DMS114 treated with DMSO at 0.1 percent for 48 hours (cell line): Measurements from ENCODE around the gene DENND4A.
"Not testable (repeated sequence)": the region's sequence is repeated elsewhere in the genome, so short reads cannot be mapped to it uniquely, and the experiment has no call there.

Experiments used
- DNase-seq: peaks from one replicate; lab custom pipeline; 2025; ENCODE audit not compliant: unreplicated experiment; lab: John Stamatoyannopoulos, UW

Gene DENND4A

DNA sequence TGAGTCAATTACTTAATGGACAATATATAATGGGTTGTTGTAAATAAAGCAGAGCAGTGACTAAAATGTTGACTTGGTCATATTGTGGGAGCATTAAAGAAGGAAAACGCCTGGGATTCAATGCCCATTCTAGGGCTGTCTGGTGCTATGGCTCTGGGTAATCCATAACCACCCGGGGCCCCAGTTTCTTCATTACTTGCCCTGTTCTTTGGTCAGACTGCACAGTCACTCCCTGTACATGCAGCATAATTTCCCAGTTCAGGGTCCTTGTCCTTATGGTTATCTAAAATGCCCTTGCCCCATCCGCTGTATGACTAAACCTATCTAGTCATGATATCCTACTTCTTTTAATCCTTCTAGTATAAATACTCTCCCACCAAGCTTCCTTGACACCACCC, 27.5 kb upstream of the DENND4A start:
- DNase-seq, result no peak

DNA sequence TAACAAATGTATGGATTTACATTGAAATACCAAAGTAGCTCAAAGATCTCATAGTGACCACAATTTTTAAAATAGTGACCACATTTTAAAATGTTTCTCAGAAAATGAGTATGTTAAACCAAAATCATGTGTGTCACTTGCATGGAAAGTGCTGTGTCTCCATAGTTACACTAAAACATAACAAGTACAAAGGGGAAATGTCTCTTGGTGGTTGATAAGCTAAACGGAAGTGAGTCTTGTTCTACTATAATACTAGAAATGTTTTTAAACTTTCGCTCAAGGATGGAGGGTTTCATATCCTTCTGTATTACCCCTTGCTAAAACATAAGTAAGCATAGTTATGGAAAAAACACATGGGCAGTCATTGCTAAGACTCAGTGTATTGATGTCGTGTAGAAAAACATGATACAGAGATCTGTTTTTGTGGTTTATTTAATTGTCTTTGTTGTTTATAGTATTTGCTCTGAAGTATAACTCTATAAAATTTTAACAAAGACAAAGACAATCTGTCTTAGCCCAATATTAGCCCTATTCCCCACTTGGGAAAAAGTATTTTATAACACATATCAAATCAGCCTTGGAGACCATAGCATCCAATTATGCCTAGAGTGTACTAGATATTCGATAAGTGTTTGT, 27.0 kb upstream of the DENND4A start:
- DNase-seq, result no peak

DNA sequence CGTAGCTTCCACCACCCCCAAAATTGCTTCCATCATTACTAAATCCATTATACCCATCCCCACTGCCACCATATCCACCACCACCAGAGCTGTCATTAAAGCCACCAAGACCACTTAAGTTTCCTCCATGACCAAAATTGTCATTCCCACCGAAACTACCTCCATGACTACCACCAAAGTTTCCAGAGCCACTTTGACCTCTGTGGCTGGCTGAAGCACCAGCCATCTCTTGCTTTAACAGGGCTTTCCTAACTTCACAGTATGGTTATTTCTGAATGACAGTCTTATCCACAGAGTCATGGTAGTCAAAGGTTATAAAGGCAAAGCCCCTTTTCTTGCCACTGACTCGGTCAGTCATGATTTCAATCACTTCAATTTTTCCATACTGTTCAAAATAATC, 24.3 kb upstream of the DENND4A start:
- DNase-seq, result no peak

DNA sequence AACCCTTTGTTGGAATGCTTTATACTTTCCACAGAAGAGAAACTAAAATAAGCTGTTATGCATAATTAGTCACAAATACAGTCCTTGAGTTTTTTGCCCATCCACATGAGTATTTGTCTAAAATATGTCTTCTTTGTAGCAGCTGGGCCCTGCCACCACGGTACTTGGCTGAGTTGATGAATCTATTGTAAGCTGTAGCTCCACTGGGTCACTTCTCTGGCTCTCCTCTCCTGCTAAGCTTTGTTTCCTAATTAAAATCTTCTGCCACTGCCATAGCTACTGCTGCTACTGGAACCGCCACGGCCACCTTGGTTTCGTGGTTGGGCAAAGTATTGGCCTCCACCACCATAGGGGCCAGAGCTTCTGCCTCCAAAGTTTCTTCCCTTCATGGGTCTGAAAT, 23.9 kb upstream of the DENND4A start:
- not testable (repeated sequence) for DNase-seq

DNA sequence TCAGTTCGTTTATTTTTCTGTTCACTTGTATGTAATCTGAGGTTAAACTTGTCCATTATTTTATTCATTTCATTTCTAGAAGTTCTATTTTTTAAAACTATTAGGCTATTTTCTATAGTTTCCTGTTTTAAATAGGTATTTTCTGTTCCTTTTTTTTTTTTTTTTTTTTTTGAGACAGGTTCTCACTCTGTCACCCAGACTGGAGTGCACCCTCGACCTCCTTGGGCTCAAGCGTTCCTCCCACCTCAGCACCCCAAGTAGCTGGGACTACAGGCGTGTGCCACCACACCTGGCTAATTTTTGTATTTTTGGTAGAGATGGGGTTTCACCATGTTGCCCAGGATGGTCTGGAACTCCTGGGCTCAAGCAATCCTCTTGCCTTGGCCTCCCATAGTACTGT, 22.2 kb upstream of the DENND4A start:
- DNase-seq, result not testable (repeated sequence)

DNA sequence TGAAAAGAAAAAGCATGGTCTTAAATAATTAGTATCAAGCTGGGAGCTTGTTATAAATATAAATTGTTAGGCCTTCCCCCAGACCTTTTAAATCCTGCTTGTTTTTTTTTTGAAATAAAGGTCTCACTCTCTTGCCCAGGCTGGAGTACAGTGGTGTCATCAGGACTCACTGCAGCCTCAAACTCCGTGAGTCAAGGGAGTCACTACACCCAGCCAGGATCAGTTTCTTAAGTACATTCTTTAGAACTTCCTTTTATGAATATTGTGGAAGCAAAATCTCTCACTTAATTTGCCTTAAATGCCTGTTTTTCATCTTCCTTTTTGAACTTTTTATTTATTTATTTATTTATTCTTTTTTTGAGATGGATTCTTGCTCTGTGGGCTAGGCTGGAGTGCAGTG, 20.8 kb upstream of the DENND4A start:
- DNase-seq, result no peak

DNA sequence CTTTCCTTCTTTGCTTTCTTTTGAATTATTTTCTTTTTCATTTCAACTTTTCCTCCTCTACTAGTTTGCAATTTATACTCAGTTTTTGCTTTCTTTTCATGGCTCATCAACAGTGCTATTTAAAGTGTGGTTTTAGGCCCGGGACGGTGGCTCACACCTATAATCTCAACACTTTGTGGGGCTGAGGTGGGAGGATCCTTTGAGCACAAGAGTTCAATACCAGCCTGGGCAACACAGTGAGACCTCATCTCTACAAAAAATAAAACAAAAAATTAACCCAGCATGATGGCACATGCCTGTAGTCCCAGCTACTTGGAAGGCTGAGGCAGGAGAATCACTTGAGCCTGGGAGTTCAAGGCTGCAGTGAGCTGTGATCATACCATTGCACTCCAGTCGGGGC, 20.4 kb upstream of the DENND4A start:
- no peak for DNase-seq

DNA sequence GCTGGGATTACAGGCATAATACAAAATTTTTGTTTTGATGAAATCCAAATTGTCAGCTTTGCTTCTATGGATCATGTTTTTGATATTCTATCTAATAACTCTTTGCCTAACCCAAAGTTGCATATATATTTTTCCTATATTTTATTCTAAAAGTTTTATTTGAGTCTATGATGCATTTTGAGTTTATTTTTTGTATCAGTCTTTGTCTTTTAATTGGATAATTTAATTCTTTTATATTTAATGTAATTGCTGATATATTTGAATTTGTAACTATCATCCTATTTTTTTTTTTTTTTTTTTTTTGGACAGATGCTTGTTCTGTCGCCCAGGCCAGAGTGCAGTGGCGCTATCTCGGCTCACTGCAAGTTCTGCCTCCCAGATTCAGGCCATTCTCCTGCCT, 19.7 kb upstream of the DENND4A start:
- no peak for DNase-seq

DNA sequence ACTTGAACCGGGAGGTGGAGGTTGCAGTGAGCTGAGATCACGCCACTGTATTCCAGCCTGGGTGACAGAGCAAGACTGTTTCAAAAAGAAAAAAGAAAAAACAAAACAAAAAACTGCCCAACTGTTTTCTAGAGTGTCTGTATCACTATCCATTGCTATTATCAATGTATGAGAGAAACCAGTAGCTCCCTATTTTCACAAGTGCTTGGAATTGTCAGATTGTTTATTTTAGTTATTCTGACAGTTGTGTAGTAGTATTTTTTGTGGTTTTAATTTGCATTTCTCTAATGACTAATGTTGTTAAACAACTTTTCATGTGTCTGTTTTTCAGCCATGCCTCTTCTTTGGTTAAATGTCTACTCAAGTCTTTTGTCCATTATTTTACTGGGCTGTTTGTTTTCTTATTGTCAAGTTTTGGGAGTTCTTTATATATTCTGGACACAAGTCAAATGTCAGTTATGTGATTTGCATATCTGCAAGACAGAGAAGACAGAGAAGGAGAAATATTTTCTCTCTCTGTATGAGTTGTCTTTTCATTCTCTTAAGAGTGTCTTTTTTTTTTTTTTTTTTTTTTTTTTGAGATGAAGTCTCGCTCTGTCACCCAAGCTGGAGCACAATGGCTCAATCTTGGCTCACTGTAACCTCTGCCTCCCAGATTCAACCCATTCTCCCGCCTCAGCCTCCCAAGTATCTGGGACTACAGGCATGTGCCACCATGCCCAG, 19.1 kb upstream of the DENND4A start:
- not testable (repeated sequence) for DNase-seq

DNA sequence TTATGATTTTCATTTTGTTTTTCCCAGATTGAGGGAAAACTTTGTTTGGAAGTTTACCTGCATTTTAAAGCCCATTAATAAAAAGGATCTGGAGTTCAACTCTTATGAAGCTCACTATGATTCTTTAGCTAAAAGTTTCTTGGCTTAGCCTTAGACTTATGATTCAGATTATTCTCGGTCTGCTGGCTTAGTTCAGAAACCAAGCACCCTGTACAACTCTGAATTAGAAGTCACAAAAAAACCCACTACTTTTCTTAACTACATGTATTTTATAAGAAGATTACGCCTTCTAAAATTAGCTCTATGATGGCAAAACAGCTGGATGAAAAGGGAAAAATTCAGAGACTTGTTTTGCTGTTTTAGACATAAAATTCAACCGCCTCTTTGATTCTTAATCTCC, 14.3 kb upstream of the DENND4A start:
- DNase-seq, result peak; percentile 62

DNA sequence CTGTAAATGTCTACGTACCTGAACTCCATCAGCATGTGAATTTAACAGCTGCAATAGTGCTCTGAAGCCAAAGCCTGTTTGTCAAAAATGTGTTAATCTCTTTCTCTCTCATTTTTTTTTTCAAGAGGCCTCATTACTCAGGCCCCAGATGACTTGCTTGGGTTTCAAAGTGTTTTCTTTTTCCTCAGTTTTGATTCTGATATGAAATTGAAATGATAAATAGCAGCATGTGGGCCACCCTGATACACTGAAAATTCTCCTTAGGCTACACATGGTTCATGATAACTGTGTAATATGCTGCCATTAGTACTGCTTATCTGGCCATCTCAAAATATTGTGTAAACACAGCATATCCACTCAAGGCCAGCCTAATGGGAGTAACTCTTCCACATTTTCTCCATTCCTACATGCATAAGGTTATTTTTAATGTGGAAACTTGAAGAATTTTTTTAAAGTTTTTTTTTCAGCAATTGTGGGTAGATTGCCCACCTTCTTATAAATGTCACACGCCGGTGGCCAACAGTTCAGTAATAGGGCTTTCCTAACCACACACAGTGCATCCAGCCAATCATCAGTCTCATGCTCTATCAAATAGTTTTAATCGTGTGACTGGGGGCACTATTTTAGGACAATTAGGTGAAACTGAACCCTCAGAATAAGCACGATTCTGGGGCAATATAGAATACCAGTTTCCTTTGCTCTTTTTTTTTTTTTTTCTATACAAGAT, 13.1 kb upstream of the DENND4A start:
- peak; percentile 61 for DNase-seq

DNA sequence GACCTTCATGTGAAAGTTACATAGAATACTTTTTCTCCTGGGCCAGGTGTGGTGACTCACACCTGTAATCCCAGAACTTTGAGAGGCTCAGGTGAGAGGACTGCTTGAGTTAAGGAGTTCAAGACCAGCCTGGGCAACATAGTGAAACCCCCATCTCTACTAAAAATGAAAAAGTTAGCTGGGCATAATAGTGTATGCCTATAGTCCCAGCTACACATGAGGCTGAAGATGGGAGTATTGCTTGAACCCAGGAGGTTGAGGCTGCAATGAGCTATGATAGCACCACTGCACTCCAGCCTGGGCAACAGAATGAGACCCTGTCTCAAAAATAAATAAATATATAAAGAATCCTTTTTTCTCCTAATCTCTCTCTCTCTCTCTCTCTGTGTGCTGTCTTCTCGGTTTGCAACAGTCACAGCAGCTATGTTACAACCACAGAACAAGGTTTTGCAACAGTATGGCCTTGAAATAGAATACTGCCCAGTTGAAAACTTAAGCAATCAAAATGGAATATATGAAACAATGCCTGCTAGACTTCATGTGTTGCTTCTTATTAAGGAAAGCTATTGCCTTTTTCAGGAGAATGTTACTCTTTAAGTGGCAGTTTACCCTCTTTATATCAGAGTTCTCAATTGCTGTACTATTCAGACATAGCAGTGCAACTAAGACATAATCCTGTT, 12.3 kb upstream of the DENND4A start:
- peak; percentile 53 for DNase-seq

DNA sequence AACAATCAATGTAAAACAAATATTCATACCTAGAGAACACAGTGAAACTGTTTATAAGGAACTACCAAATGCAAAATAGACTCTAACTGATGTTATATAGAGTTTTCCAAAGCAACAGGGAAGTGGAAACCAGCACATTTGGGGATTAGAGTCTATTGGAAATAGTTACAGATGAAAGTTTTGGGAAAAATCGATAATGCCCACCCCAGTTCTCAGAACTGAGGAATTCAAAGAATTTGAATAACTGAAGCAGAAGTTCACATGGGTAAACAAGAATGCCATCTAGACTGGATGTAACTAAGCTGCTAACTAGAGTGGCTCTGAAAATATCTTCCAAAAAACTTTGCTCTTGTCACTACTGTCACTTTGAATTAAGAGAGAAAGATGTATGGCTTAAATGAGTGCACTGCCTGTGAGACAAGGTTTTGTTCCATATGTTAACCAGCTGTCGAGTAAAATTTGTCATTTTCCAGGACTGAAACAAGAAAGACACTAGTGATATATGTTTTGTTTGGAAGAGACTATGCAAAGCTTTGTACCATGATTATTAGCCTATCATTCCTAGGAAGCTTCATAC, 9.2 kb upstream of the DENND4A start:
- peak; percentile 95 for DNase-seq

DNA sequence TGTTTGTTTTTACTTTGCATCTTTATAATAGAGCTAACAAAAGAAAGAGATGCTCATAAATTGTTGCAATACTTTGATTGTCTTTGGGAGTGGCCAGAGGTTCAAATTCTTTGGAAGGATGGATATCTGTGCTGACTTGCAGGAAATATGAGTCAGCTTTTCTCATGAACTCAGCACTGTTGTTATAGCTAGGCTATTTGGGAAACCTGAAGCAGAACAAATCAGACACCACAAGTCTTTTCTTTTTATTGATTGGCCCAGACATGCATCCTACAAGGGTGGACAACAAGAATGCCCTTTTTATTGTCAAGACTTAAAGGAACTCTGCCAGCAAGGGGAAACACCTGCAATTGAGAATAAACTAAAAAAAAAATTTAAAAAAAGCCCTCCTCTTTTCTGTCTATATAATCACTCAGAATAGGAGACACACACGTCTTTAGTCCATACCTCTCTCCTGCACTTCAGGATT, 4.6 kb upstream of the DENND4A start:
- DNase-seq, result peak; percentile 32

DNA sequence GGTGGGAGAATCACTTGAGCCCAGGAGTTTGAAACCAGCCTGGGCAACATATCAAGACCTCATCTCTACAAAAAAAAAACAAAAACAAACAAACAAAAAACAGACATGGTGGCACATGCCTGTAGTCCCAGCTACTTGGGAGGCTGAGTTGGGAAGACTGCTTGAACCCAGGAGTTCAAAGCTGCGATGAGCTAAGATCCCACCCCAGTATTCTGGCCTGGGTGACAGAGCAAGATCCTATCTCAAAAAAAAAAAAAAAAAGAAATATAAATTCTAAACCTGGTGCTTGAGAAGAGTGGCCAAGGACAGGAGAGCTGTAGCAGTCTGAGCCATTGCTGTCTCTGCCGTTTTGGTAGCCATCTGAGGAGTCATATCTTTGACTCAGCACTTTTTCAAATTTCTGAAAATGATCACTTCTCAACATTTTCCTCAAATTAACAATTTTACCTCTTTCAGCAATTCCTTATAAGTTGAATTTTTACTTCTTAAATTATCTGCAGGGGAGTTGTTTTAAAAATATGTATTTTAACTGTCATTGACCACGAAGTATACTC, 3.6 kb upstream of the DENND4A start:
- no peak for DNase-seq

DNA sequence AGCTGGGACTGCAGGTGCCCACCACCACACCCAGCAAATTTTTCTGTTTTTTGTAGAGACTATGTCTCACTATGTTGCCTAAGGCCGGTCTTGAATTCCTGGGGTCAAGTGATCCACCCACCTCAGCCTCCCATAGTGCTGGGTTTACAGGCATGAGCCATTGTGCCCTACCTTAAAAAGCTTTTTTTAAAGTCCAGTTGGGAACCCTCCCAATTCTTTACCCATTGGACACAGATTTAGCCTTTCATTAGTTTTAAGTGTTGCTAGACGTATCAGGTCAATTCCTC, 1.7 kb upstream of the DENND4A start:
- DNase-seq, result no peak

DNA sequence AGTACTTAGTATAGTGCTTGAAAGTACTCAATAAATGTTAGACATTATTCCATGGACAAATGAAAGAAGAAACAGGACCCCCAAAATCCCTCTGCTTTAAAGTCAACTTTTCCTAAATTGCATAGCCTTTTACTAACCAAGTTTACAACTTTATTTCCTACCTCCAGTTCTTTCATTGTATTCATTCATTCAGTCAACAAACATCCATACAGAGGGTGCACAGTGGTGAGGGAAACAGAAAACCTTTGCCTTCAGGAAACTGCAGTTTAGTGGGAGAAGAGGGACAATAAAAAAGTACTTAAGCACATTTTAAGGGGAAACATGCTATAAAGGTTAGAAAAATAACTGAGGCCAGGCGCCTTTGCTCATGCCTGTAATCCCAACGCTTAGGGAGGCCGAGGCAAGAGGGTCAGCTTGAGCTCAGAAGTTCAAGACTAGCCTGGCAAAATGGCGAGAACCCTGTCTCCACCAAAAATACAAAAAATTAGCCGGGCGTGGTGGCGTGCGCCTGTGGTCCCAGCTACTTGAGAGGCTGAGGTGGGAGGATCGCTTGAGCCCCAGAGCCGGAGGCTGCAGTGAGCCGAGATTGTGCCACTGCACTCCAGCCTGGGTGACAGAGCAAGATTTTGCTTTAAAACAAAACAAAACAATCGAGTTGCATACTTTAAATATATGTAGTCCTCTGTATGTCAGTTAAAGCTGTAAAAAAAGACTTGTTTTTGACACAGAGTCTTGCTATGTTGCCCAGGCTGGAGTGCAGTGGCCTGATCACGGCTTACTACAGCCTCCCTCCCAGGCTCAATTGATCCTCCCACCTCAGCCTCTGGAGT, 1.1 kb upstream of the DENND4A start:
- DNase-seq, result no peak

DNA sequence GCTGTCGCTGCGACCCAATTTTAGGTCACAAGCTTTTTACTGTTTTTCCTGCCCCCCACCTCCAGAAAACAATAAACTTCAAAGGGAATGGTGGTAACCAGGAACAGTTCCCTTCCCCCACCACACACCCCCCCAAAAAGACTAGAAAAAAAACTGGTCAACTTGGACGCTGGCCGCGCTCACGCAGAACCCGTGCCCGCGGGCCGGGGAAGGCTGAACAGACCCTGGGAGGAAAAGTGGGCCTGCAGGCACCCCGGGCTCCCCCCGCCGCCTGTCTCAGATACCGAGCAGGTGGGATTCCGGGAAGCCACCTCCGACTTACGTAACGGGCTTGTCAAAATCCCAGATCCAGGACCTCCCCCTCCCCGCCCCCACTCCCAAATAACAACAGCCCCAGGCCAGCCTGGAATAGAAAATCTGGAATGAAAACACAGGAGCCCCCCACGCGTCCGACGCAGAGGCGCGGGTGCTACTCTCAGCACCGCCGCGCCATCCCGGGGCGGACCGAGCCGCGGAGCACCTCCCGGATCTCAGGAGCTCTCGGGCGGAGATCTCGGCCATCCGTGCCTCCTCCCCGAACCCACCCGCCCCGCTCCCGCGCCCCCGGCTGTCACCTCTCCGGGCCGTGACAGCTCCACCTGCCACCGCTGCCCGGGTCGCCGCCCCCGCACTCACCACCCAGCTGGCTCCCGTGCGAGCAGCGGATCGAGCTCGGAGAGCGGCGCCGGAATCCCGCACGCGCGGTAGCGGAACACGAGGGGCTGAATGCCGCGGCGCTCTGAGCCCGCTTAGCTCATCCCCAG, 557 bp downstream of the DENND4A start:
- peak; percentile 64 for DNase-seq

DNA sequence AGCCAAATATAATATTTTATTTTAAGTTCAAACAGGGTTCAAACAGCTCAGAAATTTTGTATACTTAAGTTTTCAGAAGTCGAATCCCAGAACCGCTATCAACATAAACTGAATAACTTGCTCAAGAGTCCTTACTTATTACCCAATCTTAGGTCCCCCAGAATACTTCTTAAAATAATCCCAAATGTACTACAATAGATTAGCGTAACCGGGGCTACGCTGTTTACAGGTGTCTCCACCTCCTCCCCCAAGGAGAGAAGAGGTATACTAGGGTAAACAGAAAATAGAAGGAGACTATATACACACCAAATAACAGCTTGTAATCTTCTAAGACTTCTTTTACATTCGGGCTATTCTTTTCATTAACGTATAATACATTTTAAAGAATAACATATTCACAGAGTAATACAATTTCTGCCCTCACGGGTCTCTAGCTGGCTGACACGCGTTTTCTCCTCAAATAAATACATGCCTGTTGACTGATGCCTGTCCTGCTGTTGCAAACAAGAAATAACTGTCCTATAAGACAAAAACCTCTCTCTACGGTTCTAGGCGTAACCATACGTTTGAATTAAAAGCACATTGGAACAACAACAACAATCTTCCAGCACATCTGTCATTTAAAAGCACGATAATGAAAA, 1.3 kb downstream of the DENND4A start:
- peak; percentile 57 for DNase-seq
